CD4-positive, alpha-beta T cell treated with Interleukin-6 for 4 hours (primary cell): Measurements from ENCODE around the gene ITSN2.
"Not testable (repeated sequence)": the region's sequence is repeated elsewhere in the genome, so short reads cannot be mapped to it uniquely, and the experiment has no call there.

Experiments used
- DNase-seq: peaks from one replicate; pipeline ENCODE4 v3.0.0-alpha.2; 2020; ENCODE audit warnings: mixed read lengths

Gene ITSN2

DNA sequence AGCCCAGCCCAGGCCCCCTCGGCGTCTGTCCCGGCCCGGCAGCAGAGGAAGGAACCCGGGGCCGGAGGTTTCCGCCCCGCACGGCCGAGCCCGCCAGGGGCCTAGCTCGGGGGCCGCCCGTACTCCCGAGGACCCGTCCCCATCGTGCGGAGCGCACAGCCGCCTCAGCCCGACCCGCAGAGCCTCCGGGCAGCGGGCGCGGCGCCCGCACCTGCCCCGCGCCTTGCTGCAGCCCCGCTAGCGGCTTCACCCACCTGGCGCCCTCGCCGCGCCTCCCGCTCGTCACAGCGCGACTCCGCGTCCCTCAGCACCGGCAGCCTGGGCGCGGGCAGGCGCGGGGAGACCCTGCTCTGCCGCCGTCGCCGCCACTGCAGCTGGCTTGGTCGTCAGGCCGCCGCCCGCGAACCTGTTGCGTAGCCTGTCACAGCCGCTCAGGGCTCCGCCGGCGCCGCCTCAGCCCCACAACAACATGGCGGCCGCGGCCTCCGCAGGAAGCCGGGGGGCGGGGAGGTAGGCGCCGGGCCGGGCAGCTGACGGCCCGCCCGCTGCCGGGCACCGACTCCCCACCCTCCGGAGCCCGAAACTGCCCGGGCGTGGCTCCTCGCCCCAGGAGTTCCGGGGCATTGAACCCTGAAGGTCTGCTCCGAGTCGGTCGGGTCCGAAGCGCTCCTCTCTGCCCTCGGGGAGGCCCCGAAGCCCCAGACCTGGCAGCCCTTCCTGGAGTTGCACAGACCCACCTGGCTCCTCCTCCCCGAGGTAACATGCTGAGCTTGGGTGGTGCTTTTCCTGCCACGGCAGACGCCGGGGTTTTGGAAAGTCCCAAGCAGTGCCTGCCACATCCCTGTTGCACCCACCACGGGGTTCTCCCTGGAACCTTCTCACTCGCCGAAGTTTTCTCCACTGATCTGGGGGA lies at the start of gene ITSN2:
Gene ITSN2 (minus strand): TSS at position 487 of the 913 bp plus-strand sequence. CDS start 32,454 bp downstream, outside the sequence.
- DNase-seq = peak; percentile 83

DNA sequence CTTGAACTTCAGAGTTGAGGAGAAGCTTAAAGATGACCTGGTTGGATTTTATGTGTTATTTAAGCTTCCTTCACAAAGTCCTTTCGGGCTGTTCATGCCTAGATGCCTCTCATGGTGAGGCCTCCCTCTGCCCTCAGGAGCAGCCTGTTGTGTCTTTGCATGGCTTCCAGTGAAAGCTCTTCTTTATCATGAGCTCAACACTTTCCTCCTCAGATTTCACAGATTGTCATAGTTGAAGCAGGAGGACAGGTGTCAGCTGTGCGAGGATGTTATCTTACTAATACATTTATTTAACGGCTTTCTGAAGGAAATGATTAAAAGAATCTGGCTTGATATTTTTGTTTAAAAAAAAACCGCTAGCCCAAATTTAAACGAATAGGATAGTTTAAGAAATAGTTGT lies 48.8 kb upstream of the ITSN2 start:
- DNase-seq = no peak

DNA sequence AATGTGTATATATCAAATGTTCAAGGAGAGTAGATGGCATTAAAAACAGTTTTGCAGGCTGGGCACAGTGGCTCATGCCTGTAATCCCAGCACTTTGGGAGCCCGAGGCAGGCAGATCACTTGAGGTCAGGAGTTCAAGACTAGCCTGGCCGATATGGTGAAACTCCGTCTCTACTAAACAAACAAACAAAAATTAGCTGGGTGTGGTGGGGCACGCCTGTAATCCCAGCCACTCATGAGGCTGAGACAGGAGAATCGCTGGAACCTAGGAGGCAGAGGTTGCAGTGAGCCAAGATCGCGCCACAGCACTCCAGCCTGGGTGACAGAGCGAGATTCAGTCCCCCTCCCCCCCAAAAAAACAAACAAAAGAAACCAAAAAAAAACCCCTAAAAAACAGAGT lies 48.4 kb upstream of the ITSN2 start:
- not testable (repeated sequence) for DNase-seq

DNA sequence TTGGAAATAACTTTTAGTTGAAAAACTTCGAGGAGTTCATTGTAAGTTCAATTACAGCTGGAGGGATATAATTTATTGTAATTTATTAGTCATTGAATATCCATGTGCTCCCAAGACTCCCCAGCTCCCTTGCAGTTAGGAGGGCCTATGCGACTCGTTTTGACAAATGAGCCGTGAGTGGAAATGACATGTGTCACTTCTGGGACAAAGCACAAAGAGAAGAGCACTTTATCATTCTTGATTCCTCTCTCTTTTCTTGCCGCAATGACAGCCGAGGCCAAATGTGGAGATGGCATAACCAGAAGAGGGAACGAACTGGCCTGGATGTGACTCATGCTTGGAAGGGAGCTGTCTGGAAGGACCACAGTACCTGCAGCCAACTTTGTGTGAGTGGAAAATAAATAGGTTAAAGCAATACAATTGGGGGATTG lies 44.2 kb upstream of the ITSN2 start:
- no peak for DNase-seq

DNA sequence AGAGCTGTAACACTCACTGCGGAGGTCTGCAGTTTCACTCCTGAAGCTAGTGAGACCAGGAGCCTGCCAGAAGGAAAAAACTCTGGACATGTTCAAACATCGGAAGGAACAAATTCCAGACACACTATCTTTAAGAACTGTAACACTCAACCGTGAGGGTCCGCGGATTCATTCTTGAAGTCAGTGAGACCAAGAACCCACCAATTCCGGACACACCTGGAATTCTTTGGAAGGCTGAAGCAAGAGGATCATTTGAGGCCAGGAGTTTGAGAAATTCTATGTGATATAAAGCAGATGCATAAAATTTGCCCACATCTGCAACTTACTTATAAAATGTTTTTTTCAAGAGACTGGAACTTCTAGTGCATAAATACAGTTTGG lies 43.5 kb upstream of the ITSN2 start:
- no peak for DNase-seq

DNA sequence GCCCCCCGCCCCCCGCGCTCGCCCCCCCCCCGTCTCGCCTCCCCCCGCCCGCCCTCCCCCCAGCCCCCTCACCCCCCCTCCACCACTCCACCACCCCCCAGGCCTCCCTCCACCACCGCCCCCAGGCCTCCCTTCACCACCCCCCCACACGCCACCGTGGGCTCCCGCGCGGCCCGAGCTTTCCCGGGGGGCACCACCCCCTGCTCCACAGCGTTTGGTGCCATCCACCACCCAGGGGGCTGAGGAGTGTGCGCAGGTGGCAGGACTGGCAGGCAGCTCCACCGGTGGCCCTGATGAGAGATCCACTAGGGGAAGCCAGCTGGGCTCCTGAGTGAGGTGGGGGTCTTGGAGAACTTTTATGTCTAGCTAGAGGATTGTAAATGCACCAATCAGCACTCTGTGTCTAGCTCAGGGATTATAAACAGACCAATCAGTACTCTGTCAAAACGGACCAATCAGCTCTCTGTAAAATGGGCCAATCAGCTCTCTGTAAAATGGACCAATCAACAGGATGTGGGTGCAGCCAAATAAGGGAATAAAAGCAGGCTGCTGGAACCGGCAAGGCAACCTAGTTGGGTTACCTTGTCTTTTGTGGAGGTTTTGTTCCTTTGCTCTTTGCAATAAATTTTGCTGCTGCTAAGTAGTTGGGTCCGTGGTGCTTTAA lies 43.0 kb upstream of the ITSN2 start:
- no peak for DNase-seq

DNA sequence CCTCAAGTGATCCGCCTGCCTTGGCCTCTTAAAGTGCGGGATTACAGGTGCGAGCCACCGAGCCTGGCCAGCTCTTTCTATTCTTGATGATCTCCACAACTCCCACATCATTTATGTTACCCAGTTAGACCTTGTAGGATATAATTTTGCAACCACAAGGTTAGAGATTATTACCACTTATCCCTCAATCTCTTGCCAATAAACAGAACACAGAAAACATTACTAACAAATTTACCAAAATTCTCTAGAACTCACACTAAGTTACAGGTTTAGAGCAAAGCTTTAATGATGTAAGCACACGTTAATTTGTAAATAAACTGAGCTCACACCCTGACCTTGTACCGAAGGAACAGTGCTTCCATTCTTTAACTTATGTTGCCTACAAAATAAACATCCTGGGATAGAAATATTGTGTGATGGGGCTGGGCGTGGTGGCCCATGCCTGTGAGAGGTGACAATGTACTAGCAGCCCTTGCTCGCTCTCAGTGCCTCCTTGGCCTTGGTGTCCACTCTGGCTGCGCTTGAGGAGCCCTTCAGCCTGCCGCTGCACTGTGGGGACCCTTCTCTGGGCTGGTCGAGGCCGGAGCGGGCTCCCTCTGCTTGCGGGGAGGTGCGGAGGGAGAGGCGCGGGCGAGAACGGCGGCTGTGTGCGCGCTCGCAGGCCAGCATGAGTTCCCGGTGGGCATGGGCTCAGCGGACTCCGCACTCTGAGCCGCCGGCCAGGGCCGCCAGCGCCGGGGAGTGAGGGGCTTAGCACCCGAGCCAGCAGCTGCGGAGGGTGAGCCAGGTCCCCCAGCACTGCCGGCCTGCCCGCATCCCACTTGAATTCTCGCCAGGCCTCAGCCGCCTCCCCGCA lies 42.1 kb upstream of the ITSN2 start:
- DNase-seq = no peak

DNA sequence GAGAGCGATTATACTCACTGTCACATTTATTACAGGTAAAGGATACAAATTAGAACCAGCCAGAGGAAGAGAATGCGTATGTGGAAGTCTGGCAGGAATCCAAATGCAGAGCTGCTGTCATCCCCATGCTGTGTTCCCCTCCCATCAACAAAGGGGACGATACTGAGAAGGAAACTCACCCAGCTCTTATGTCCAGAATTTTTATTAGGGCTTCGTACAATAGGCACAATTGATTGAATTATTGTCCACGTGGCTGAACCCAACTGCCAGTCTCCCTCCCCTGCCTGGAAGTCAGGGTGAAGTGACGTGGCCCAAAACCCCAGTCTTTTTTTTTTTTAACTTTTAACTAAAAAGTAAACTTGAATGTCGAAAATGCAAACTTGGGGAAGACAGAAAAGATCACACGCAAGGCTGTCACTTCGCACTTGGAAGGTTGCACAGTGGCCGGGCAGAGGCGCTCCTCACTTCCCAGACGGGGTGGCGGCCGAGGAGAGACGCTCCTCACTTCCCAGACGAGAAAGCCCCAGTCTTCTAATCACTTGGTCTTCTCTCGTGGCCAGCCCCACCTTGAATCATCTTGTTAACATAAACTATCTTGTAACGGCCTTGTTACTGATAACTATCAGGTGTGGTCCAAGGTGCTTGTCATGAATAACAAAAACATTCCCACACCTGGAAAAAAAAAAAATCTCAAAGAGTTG lies 40.0 kb upstream of the ITSN2 start:
- no peak for DNase-seq

DNA sequence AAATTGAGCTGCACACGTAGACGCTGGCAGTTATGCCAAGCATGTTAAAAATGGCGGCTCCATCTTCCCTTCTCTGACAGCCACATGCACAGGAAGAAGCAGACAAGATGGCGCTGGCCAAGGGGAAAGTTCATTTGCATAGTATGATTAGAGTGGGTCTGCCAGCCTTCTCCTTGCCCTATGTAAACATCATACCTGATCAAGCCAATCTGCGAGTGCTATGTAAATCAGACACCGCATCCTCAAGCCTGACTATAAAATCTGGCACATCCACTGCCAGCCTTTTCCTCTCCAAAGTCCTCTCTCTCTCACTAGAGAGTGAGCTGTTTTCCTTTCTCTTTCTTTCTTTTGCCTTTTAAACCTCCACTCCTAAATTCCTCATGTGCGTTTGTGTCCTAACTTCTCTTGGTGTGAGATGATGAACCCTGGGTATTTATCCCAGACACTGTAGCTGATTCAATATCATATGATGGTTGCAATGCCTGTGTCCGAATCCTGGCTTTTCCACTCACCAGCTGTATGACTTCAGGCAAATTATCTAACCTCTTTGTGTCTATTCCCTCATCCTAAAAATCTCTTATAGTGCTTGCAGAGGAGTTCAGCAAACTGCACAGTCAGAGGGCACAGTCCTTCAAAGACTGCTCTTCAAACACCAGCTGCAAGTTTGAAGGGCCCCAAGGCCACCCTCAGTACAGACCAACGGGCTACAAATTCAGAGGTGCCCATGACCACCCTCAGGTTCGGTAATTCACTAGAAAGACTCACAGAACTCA lies 39.3 kb upstream of the ITSN2 start:
- no peak for DNase-seq

DNA sequence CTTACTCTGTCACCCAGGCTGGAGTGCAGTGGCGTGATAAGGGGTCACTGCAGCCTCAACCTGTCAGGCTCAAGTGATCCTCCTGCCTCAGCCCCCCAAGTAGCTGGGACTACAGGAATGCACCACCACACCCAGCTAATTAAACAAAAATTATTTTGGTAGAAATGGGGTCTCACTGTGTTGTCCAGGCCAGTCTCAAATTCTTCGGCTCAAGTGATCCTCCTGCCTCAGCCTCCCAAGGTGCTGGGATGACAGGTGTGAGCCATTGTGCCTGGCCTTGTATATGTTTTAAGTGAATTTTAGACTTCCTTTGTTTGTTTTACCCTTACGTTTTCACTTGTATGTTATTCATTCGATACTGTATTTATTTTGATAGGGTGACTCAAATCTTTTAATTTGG lies 34.7 kb upstream of the ITSN2 start:
- DNase-seq = no peak

DNA sequence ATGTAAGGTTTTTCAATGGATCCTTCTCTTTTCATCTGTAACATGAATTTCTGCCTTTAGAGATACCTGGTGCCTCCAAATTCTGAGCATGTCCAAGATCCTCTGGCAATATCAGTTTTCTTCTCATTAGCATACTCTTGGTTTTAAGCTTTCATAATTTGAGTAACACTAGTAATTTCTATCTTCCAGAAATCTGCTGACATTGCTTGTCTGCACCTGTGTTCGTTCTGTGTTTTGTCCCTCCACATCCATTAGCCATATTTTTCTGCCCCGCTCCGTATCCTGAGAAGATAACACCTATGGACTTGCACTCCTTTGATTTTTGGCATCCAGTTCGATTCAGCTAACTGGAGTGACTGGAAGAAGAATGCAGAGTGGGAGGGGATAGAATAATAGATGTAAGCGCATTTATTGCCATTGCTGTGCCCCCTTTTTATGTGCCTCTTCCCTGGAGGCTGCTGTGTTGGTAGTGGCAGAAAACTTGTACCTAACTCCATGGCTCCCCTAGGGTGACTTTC lies 32.3 kb upstream of the ITSN2 start:
- DNase-seq = no peak

DNA sequence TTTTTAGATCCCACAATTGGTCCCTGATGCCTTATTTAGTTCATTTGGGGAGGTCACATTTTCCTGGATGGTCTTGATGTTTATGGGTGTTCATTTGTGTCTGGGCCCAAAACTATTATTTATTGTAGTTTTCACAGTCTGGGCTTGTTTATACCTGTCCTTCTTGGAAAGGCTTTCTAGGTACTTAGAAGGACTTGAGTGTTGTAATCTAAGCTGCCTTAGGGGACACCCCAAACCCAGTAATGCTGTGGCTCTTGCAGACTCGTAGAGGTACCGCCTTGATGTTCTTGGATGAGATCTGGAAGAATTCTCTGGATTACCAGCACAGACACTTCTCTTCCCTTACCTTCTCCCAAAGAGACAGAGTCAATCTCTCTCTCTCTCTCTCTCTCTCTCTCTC lies 25.0 kb upstream of the ITSN2 start:
- no peak for DNase-seq

DNA sequence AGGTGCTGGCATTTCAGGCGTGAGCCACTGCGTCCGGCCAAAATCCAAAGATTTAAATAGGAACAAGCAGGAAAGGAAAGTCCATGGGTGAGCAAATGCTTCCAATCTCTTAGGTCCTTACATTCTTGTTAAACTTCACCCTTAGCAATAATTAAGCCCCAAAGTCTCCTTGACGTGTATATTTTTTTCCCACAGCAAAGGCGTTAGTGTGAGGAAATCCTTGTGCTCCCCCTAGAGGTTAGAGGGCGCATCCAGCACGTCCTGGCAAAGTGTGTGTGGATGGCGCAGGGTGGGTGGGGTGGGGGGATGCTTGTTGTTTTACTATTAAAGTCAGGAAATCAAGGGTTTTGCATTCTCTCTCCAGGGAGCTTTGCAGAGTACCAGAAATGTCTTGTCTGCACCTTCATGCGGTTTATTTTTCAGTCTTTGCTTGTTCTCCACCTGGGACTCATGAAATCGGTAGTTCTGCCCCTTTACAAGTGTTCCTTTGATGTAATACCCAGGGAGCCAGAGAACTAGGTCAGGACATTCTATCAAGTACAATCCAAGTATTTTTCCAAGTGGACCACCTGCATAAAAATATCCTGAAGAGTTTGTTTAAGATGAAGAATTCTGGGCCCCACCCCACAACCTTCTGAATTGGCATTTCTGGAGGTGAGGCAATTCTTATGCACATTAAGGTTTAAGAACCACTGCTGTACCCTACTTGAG lies 22.2 kb upstream of the ITSN2 start:
- DNase-seq = peak; percentile 66

DNA sequence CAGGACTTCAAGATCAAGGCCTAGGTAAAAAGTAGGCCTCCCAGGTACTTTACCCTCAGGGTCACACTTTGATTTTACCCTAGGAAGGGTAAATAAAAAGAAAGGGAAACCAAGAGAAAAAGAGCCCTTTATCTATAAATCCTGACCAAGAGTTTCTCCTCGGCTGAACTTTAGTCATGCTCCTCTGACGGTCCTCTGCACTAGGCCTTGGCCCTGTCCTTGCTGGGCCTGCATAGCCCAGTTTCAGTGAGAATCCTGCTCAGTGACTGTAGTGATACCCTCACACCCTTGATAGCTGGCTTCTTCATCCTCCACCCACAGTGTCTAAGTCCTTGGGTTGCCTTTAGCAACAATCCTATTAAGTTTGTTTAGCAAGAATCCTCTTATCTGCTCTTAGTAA lies 20.5 kb upstream of the ITSN2 start:
- no peak for DNase-seq

DNA sequence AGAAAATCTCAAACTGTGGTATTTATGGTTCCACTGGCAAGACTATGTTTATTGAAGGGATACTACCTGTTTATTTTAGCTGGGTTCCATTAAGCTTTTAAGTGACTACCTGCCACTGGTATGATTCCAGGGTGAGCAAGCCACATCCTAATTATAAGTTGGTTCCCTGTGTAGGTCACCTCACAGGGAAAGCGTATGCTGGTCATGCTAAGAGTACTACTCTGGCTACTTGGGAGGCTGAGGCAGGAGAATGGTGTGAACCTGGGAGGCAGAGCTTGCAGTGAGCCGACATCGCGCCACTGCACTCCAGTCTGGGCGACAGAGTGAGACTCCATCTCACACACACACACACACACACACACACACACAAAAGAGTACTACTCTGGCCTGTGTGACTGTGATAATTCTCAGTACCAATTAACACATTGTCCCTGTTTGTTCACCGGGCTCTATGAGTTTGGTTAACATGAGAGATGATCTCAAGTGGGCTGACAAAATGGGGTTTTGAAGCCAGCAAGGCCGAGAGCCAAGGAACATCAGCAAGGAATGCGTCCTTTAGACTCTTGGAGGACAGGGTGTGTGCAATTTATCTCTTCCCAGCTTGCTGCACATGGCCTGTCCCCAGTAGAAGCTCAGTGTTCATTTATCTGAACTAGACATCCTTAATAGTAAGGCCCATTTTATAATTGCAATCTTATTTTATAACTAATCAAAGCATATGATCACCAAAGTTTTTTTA lies 15.2 kb upstream of the ITSN2 start:
- no peak for DNase-seq

DNA sequence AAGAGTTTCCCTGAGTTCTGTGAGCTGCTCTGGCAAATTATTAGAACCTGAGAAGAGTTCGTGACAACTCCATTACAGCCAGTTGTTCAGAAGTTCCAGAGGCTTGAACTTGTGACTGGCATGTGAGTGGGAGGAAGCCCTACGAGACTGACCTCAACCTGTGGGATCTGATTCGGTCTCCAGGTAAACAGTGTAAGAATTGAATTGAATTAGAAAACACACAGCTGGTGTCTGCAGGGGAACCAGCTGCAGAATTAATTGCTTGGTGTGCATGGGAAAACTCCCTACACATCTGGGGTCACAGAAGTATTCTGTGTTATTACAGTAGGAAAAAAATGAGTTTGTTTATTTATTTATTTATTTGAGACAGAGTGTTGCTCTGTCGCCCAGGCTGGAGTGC lies 14.0 kb upstream of the ITSN2 start:
- DNase-seq = no peak

DNA sequence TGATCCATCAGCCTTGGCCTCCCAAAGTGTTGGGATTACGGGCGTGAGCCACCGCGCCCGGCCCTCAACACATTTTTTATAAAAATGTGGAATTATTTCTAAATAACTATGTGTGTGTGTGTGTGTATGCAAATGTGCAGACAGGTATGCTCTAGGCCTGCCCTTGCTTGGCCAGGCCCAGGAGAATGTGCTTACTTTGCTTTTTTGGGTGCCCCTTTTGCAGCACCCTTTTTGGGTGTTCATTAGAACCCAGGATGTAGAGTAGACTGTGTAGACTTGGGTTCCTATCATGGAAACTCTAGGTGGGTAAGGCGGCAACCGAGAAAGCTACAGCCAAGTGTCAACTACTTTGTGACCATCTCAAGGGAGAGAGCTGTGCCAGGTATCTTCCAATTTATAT lies 11.7 kb upstream of the ITSN2 start:
- no peak for DNase-seq

DNA sequence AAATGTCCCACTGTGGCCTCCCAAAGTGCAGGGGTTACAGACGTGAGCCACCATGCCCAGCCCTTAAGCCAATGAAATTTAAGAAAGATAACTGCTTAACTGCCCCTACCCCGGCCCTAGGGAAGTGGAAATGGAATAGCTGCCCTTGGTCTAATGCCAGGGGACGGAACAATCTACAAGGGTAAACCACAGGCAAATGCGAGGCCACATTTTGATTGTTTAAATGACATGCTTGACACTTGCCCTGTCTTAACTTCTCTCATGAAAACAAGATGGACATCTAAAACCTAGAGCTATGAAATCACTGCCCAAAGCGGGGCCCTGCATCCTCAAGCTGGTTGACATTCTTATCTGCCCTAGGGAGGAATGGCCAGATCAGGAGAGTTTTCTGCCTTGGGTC lies 5.5 kb upstream of the ITSN2 start:
- no peak for DNase-seq

DNA sequence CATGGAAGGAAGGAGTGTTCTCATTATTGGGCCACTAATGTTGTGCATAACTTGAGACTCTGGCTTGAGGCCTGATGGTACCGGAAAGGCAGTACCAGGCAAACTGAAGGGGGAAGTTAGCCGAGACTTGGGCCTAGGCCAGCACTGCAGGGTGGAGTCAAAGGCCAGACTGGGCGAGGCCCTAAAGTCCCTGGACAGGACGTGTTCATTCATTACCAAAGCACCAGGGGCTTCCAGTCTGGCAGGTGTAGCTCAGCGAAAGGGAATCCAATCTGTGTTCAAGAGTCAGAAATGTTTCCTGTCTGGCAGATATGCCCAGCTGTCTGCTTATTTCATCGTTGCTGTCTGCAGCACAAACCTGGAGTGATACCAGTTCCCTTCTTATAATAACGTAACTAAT lies 4.7 kb upstream of the ITSN2 start:
- no peak for DNase-seq

DNA sequence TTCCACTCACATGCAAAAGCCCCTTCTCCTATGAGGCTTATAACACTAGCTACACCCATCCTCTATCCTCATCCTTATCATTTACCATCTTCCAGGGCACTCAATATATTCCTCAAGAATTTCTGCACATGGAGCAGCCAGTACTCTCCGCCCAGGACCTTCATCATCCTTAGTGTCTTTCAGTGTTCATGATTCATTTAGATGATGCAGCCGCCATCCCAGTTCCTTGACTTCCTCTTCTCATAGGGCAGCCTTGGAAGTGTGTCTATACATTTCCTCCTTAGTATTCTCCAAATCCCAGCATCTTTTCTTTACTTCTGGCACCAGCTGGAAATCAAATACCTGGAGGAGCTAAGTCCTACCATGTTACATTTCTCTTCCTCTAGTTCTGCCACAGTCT lies 3.0 kb upstream of the ITSN2 start:
- no peak for DNase-seq
